GM12878 (cell line): Measurements from ENCODE around the gene GOLGA5. TPM values are rescaled to one million over a fixed set of nuclear protein-coding genes. Genes with fewer than 3 reads are reported as not detected.
A peak's percentile ranks its signal among the peaks of the same experiment; 100 is the strongest.

ENCODE experiments used
- BHLHE40 ChIP-seq, 2 experiments: fragments of 450-650 bp in 1 of 2; IDR thresholded peaks; 2 replicates each; pipeline ENCODE4 v1.6.1; 2011 to 2017; ENCODE audit warnings: low read depth in 2 of 2, borderline replicate concordance in 1 of 2, improper control_type of control experiment in 1 of 2, low read length in 1 of 2, mild to moderate bottlenecking in 1 of 2
- BMI1 ChIP-seq: fragments of 450-650 bp; IDR thresholded peaks from 2 replicates; pipeline ENCODE4 v1.6.1; 2016; ENCODE audit warnings: mild to moderate bottlenecking, moderate library complexity, borderline replicate concordance
- EP300 ChIP-seq, 2 experiments: fragments of 150-350 bp in 1 of 2; IDR thresholded peaks; 2 replicates each; pipeline ENCODE4 v1.6.1; 2011 to 2012; ENCODE audit warnings: low read depth in 2 of 2, low read length in 2 of 2, borderline replicate concordance in 1 of 2, improper control_type of control experiment in 1 of 2, inconsistent platforms in 1 of 2; ENCODE audit not compliant: control insufficient read depth in 1 of 2
- EZH2 ChIP-seq: IDR thresholded peaks from 2 replicates; pipeline ENCODE4 v1.6.1; 2012; ENCODE audit warnings: low read depth, mild to moderate bottlenecking, control low read depth, inconsistent platforms, low read length, borderline replicate concordance; ENCODE audit not compliant: control insufficient read depth
- FOS ChIP-seq: IDR thresholded peaks from 3 replicates; pipeline ENCODE4 v1.6.1; 2011; ENCODE audit warnings: borderline replicate concordance; ENCODE audit not compliant: insufficient read length; ENCODE audit errors: extremely low read depth
- HDAC6 ChIP-seq: fragments of 200-600 bp; sonication (generic); IDR thresholded peaks from one replicate; pipeline ENCODE4 v1.8.0; 2017; ENCODE audit warnings: antibody characterized with exemption; ENCODE audit not compliant: unreplicated experiment
- IKZF1 ChIP-seq: fragments of 450-650 bp; conservative IDR thresholded peaks from 2 replicates; pipeline ENCODE4 v1.6.1; 2017; ENCODE audit warnings: antibody characterized with exemption, mild to moderate bottlenecking
- KLF5 ChIP-seq: fragments of 450-650 bp; IDR thresholded peaks from 2 replicates; pipeline ENCODE4 v1.6.1; 2014; ENCODE audit warnings: mild to moderate bottlenecking; ENCODE audit not compliant: partially characterized antibody
- MLLT1 ChIP-seq: fragments of 450-650 bp; IDR thresholded peaks from 2 replicates; pipeline ENCODE4 v1.6.1; 2016; ENCODE audit warnings: mild to moderate bottlenecking
- NBN ChIP-seq: fragments of 450-650 bp; IDR thresholded peaks from 2 replicates; pipeline ENCODE4 v1.6.1; 2016
- NFIC ChIP-seq: IDR thresholded peaks from 2 replicates; pipeline ENCODE4 v1.6.1; 2012; ENCODE audit warnings: low read depth, mild to moderate bottlenecking, inconsistent platforms, low read length, moderate library complexity
- SMAD1 ChIP-seq: fragments of 450-650 bp; IDR thresholded peaks from 2 replicates; pipeline ENCODE4 v1.6.1; 2018; ENCODE audit warnings: mild to moderate bottlenecking, low read depth; ENCODE audit not compliant: partially characterized antibody
- SMC3 ChIP-seq: IDR thresholded peaks from 2 replicates; pipeline ENCODE4 v1.6.1; 2011; ENCODE audit warnings: low read length, improper control_type of control experiment, borderline replicate concordance
- SREBF1 ChIP-seq: IDR thresholded peaks from 2 replicates; pipeline ENCODE4 v1.6.1; 2012; ENCODE audit warnings: mild to moderate bottlenecking, low read length
- SREBF2 ChIP-seq: IDR thresholded peaks from 2 replicates; pipeline ENCODE4 v1.6.1; 2012; ENCODE audit warnings: mild to moderate bottlenecking, low read length
- TCF3 ChIP-seq: IDR thresholded peaks from 2 replicates; pipeline ENCODE4 v1.6.1; 2012; ENCODE audit warnings: low read depth, mild to moderate bottlenecking, low read length, borderline replicate concordance; ENCODE audit not compliant: insufficient read depth
- WRNIP1 ChIP-seq: IDR thresholded peaks from 2 replicates; pipeline ENCODE4 v1.6.1; 2011; ENCODE audit warnings: low read depth, low read length, improper control_type of control experiment, borderline replicate concordance
- YY1 ChIP-seq: IDR thresholded peaks from 2 replicates; pipeline ENCODE4 v1.6.1; 2011; ENCODE audit warnings: low read depth, mild to moderate bottlenecking, low read length
- ZBTB11 ChIP-seq: fragments of 450-650 bp; formaldehyde crosslinking; IDR thresholded peaks from 2 replicates; pipeline ENCODE4 v1.5.0; 2022; ENCODE audit warnings: mild to moderate bottlenecking, missing genetic modification characterization
- ZNF687 ChIP-seq: fragments of 450-650 bp; IDR thresholded peaks from 2 replicates; pipeline ENCODE4 v1.6.1; 2017; ENCODE audit warnings: mild to moderate bottlenecking, moderate library complexity
- polyA plus RNA-seq, 11 experiments: library from polyadenylated mRNA; depleted of rRNA in 4 of 11; unstranded in 6 of 11; stranded (reverse) in 5 of 11; fragments of >200 nt; fragmentation: Nextera tagmentation in 4 of 11; fragmentation: Illumina TruSeq in 1 of 11; extraction: Ambion mirVana in 4 of 11; extraction: Trizol in 1 of 11; gene quantifications; 1 replicate in 1 of 11; 2 replicates in 10 of 11; pipeline versions ENCODE4 v1.2.1 to v1.2.3, GENCODE V29; 2011 to 2016; ENCODE audit warnings: inconsistent platforms in 2 of 11, missing spikeins in 2 of 11, low read depth in 1 of 11
- total RNA-seq, 4 experiments: library from RNA; depleted of rRNA in 3 of 4; stranded (reverse); fragments of >200 nt in 3 of 4; fragmentation: Illumina TruSeq in 1 of 4; extraction: Trizol in 1 of 4; gene quantifications; 2 replicates each; pipeline versions ENCODE4 v1.2.1 to v1.2.3, GENCODE V29; 2013 to 2021

GOLGA5 gene
- total and polyA plus RNA-seq, 10 of the 15 experiments (the other 5 are each of a cell fraction or from before 2014, with no cell fraction given), result 10.9 to 30.1 (median 19.7) TPM

GRCh38 chr14:92759679-92760523, 34.2 kb upstream of the GOLGA5 start (continued):
- TF ChIP-seq WRNIP1, result no peak
- TF ChIP-seq IKZF1, result 0 out of 2 replicates have a peak, but pooled peaks have one; percentile 8
- TF ChIP-seq BMI1, result no peak
- TF ChIP-seq YY1, result peak; percentile 55; the same call in 1 of the 2 replicates
- TF ChIP-seq HDAC6, result no peak
- TF ChIP-seq FOS, result no peak
- peak; percentile 75; the same call in 1 of the 2 replicates for TF ChIP-seq NBN
- peak in 1 of 2 experiments; percentile 34; a peak in 1 of 4 replicates for TF ChIP-seq BHLHE40 (IDR thresholded peaks at IDR 0.05; ENCODE audit: borderline replicate concordance in 1 of 2, low read depth in 2 of 2, low read length in 1 of 2)
- TF ChIP-seq EP300 (IDR thresholded peaks at IDR 0.05; ENCODE audit: borderline replicate concordance in 1 of 2, control insufficient read depth in 1 of 2, low read depth in 2 of 2, low read length in 2 of 2), result peak; percentile 45 to 50; a peak in 1 of 4 replicates
- peak; percentile 67 for TF ChIP-seq ZNF687
- TF ChIP-seq SREBF1, result no peak
- no peak for TF ChIP-seq SMAD1
- TF ChIP-seq KLF5, result no peak
- TF ChIP-seq TCF3, result 0 out of 2 replicates have a peak, but pooled peaks have one; percentile 55
- peak; percentile 96 for TF ChIP-seq MLLT1
- TF ChIP-seq SMC3, result no peak
- no peak for TF ChIP-seq ZBTB11
- no peak for TF ChIP-seq EZH2
- no peak for TF ChIP-seq NFIC
- TF ChIP-seq SREBF2, result no peak
